GM23338 (cell line): ENCODE measurements around the gene PIPOX. TPM values are rescaled to one million over a fixed set of nuclear protein-coding genes. Genes with fewer than 3 reads are reported as not detected.

Source experiments
- ATAC-seq: fragments of 200-7000 bp; cut with Tn5 transposase; 3 replicates; pipeline ENCODE4 v1.9.1; 2020
- DNase-seq: peaks from one replicate; pipeline ENCODE4 v3.0.0-alpha.2; 2015; ENCODE audit warnings: low spot score
- H2AFZ ChIP-seq: fragments of 200-600 bp; sonication (generic); 2 replicates; pipeline ENCODE4 v1.8.0; 2016; ENCODE audit warnings: antibody characterized with exemption, mild to moderate bottlenecking, moderate library complexity
- H3F3A ChIP-seq: fragments of 200-600 bp; sonication (generic); replicated peaks from 2 replicates; pipeline ENCODE4 v1.8.0; 2017; ENCODE audit warnings: antibody characterized with exemption, mixed run types, low read depth
- H3K27ac ChIP-seq: fragments of 200-600 bp; sonication (generic); 2 replicates; pipeline ENCODE4 v1.6.1; 2016; ENCODE audit warnings: low read depth
- H3K27me3 ChIP-seq: fragments of 200-600 bp; sonication (generic); 2 replicates; pipeline ENCODE4 v1.8.0; 2016; ENCODE audit warnings: mild to moderate bottlenecking, mixed run types, moderate library complexity; ENCODE audit not compliant: insufficient read depth
- H3K36me3 ChIP-seq: fragments of 200-600 bp; sonication (generic); 2 replicates; pipeline ENCODE4 v1.8.0; 2016; ENCODE audit warnings: mild to moderate bottlenecking; ENCODE audit not compliant: insufficient read depth
- H3K4me1 ChIP-seq: fragments of 200-600 bp; sonication (generic); 2 replicates; pipeline ENCODE4 v1.8.0; 2016; ENCODE audit warnings: mild to moderate bottlenecking, moderate library complexity; ENCODE audit not compliant: insufficient read depth
- H3K4me2 ChIP-seq: fragments of 200-600 bp; sonication (generic); 2 replicates; pipeline ENCODE4 v1.7.1; 2017; ENCODE audit warnings: mixed run types
- H3K4me3 ChIP-seq: fragments of 200-600 bp; sonication (generic); 2 replicates; pipeline ENCODE4 v1.6.1; 2016; ENCODE audit warnings: mixed run types
- H3K79me2 ChIP-seq: fragments of 200-600 bp; sonication (generic); replicated peaks from 2 replicates; pipeline ENCODE4 v1.8.0; 2017; ENCODE audit warnings: mild to moderate bottlenecking; ENCODE audit not compliant: insufficient read depth
- H3K9me2 ChIP-seq: fragments of 200-600 bp; sonication (generic); 2 replicates; pipeline ENCODE4 v1.8.0; 2017; ENCODE audit not compliant: insufficient read depth
- H4K20me1 ChIP-seq: fragments of 200-600 bp; sonication (generic); replicated peaks from 2 replicates; pipeline ENCODE4 v1.8.0; 2017; ENCODE audit warnings: mild to moderate bottlenecking; ENCODE audit not compliant: insufficient read depth
- H3K27ac Mint-ChIP-seq: 2 replicates; pipeline ENCODE4 v1.8.0; 2020; ENCODE audit warnings: inconsistent platforms, mild to moderate bottlenecking, moderate library complexity, mixed read lengths
- H3K27me3 Mint-ChIP-seq: 3 replicates; pipeline ENCODE4 v1.8.0; 2022; ENCODE audit warnings: low read depth, mild to moderate bottlenecking, moderate library complexity, mixed read lengths, inconsistent platforms; ENCODE audit not compliant: insufficient read depth, poor library complexity
- H3K36me3 Mint-ChIP-seq: 3 replicates; pipeline ENCODE4 v1.8.0; 2021; ENCODE audit warnings: low read depth, mild to moderate bottlenecking, inconsistent platforms, moderate library complexity, mixed read lengths
- H3K4me1 Mint-ChIP-seq: 3 replicates; pipeline ENCODE4 v1.8.0; 2020; ENCODE audit warnings: mild to moderate bottlenecking, inconsistent platforms, mixed read lengths
- H3K4me3 Mint-ChIP-seq: 3 replicates; pipeline ENCODE4 v1.8.0; 2021; ENCODE audit warnings: moderate library complexity, mild to moderate bottlenecking, inconsistent platforms, mixed read lengths
- H3K9me3 Mint-ChIP-seq: 3 replicates; pipeline ENCODE4 v1.8.0; 2020; ENCODE audit warnings: moderate library complexity, mild to moderate bottlenecking, inconsistent platforms, mixed read lengths
- CREB1 ChIP-seq: fragments of 250-450 bp; sonication (Bioruptor Pico); IDR thresholded peaks from 2 replicates; pipeline ENCODE4 v1.5.0; 2020; ENCODE audit warnings: low read depth, mild to moderate bottlenecking, moderate library complexity
- EZH2 ChIP-seq: fragments of 200-600 bp; sonication (generic); IDR thresholded peaks from one replicate; pipeline ENCODE4 v1.8.0; 2017; ENCODE audit warnings: antibody characterized with exemption, mild to moderate bottlenecking, low read depth; ENCODE audit not compliant: unreplicated experiment
- EZH2phosphoT487 ChIP-seq: fragments of 200-600 bp; sonication (generic); IDR thresholded peaks from one replicate; pipeline ENCODE4 v1.8.1; 2018; ENCODE audit warnings: antibody characterized with exemption; ENCODE audit not compliant: unreplicated experiment
- JUNB ChIP-seq: IDR thresholded peaks from one replicate; pipeline ENCODE4 v1.6.1; 2016; ENCODE audit warnings: antibody characterized with exemption; ENCODE audit not compliant: unreplicated experiment
- NANOG ChIP-seq: IDR thresholded peaks from 2 replicates; pipeline ENCODE4 v1.6.1; 2016; ENCODE audit warnings: antibody characterized with exemption, borderline replicate concordance
- POLR2AphosphoS5 ChIP-seq: IDR thresholded peaks from 2 replicates; pipeline ENCODE4 v1.6.1; 2016; ENCODE audit warnings: antibody characterized with exemption, low read depth
- ZNF114 ChIP-seq: fragments of 250-450 bp; sonication (Bioruptor Pico); IDR thresholded peaks from 2 replicates; pipeline ENCODE4 v1.5.0; 2020; ENCODE audit warnings: mild to moderate bottlenecking, moderate library complexity
- ZNF331 ChIP-seq: fragments of 250-450 bp; sonication (Bioruptor Pico); IDR thresholded peaks from 2 replicates; pipeline ENCODE4 v1.5.0; 2020; ENCODE audit warnings: low read depth, mild to moderate bottlenecking, moderate library complexity
- ZNF462 ChIP-seq: fragments of 250-450 bp; sonication (Bioruptor Pico); IDR thresholded peaks from 2 replicates; pipeline ENCODE4 v1.5.0; 2020; ENCODE audit warnings: mild to moderate bottlenecking, moderate library complexity
- polyA plus RNA-seq: library from polyadenylated mRNA; unstranded; fragments of >200 nt; fragmentation: Nextera tagmentation; extraction: Ambion mirVana; gene quantifications from 2 replicates; pipeline ENCODE4 v1.2.1, GENCODE V29; 2016
- total RNA-seq: library from RNA; depleted of rRNA; stranded (reverse); fragments of >200 nt; shearing (Covaris generic); gene quantifications from 2 replicates; pipeline ENCODE4 v1.2.3, GENCODE V29; 2014
- TF ChIP-seq, protein P1 (sequence below), 2 experiments: fragments of 200-600 bp in 1 of 2; sonication (generic) in 1 of 2; conservative IDR thresholded peaks; 2 replicates each; pipeline versions ENCODE4 v1.5.1 to v1.6.1; 2016 to 2017; ENCODE audit warnings: antibody characterized with exemption in 2 of 2, low read depth in 2 of 2, mild to moderate bottlenecking in 2 of 2, moderate library complexity in 1 of 2
- TF ChIP-seq, protein P2 (sequence below): IDR thresholded peaks from 2 replicates; pipeline ENCODE4 v1.6.1; 2016; ENCODE audit warnings: antibody characterized with exemption

PIPOX gene
- total and polyA plus RNA-seq, 2 experiments from 2014 or later, result 22.6 to 34.6 TPM

DNA sequence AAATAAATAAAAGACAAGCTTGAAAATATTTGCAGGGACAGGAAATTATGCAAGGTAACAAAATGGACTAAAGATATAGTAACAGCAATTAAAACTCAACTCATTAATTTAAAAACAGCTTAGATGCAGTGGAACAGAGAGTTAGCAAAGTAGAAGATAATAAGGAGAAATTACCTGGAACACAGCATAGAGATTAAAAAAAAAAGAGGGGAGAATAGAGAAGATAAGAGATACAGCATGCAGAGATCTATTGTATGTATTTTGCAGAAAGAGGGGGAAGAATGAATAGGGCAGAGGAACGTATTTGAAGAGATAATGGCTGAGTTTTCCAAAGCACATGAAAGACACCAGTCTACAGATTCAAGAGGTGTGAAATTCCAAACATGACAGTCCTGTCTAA is 8.4 kb upstream of the PIPOX start:
- no peak overlapping the region for H3K4me3 Mint-ChIP-seq
- peaks cover 14% of the 10 kb centered on the region; the same call in 1 of the 2 replicates for H3F3A ChIP-seq

More for the DNA sequence above, 8.4 kb upstream of the PIPOX start:
- Histone ChIP-seq H3K4me1 (peaks cover 57% of the 10 kb centered on the region), H2AFZ (no peak overlapping the region), H3K4me2 (no peak overlapping the region), H3K27me3 (no peaks in the 10 kb centered on the region), H3K27ac (no peak overlapping the region), H4K20me1 (no peaks in the 10 kb centered on the region), H3K79me2 (no peaks in the 10 kb centered on the region), H3K36me3 (no peaks in the 10 kb centered on the region), H3K4me3 (no peak overlapping the region), H3K9me2 (peaks cover 4% of the 10 kb centered on the region; the same call in 1 of the 2 replicates)
- TF ChIP-seq JUNB (no peak), ZNF462 (CRISPR knock-in tag) (no peak), CREB1 (no peak), NANOG (no peak), EZH2 (no peak), POLR2AphosphoS5 (no peak), ZNF114 (CRISPR knock-in tag) (no peak), EZH2phosphoT487 (no peak), ZNF331 (no peak)
- TF ChIP-seq, protein P1, sequence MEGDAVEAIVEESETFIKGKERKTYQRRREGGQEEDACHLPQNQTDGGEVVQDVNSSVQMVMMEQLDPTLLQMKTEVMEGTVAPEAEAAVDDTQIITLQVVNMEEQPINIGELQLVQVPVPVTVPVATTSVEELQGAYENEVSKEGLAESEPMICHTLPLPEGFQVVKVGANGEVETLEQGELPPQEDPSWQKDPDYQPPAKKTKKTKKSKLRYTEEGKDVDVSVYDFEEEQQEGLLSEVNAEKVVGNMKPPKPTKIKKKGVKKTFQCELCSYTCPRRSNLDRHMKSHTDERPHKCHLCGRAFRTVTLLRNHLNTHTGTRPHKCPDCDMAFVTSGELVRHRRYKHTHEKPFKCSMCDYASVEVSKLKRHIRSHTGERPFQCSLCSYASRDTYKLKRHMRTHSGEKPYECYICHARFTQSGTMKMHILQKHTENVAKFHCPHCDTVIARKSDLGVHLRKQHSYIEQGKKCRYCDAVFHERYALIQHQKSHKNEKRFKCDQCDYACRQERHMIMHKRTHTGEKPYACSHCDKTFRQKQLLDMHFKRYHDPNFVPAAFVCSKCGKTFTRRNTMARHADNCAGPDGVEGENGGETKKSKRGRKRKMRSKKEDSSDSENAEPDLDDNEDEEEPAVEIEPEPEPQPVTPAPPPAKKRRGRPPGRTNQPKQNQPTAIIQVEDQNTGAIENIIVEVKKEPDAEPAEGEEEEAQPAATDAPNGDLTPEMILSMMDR (conservative IDR thresholded peaks at IDR 0.05; ENCODE audit: low read depth in 2 of 2), result no peak
- TF ChIP-seq, protein P2, sequence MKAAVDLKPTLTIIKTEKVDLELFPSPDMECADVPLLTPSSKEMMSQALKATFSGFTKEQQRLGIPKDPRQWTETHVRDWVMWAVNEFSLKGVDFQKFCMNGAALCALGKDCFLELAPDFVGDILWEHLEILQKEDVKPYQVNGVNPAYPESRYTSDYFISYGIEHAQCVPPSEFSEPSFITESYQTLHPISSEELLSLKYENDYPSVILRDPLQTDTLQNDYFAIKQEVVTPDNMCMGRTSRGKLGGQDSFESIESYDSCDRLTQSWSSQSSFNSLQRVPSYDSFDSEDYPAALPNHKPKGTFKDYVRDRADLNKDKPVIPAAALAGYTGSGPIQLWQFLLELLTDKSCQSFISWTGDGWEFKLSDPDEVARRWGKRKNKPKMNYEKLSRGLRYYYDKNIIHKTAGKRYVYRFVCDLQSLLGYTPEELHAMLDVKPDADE, result no peak
- Mint-ChIP-seq H3K36me3 (peaks cover 21% of the 10 kb centered on the region), H3K4me1 (peaks cover 29% of the 10 kb centered on the region), H3K27ac (no peak overlapping the region), H3K27me3 (peaks cover 19% of the 10 kb centered on the region), H3K9me3 (peaks cover 22% of the 10 kb centered on the region)
- ATAC-seq (no peak), DNase-seq (no peak)
